HG03521 (cell line): Measurements from ENCODE around the gene CD82.
"Not testable (repeated sequence)": the region's sequence is repeated elsewhere in the genome, so short reads cannot be mapped to it uniquely, and the experiment has no call there.

Experiments used
- ATAC-seq: cut with Tn5 transposase; IDR thresholded peaks from one replicate; pipeline ENCODE4 v1.9.1; 2021; ENCODE audit warnings: mild to moderate bottlenecking, moderate library complexity; ENCODE audit not compliant: unreplicated experiment

The CD82 gene

GRCh38 chr11:44533921-44534711, 31.3 kb upstream of the CD82 start:
- no peak for ATAC-seq

GRCh38 chr11:44535191-44535980, 30.1 kb upstream of the CD82 start:
- no peak for ATAC-seq

DNA sequence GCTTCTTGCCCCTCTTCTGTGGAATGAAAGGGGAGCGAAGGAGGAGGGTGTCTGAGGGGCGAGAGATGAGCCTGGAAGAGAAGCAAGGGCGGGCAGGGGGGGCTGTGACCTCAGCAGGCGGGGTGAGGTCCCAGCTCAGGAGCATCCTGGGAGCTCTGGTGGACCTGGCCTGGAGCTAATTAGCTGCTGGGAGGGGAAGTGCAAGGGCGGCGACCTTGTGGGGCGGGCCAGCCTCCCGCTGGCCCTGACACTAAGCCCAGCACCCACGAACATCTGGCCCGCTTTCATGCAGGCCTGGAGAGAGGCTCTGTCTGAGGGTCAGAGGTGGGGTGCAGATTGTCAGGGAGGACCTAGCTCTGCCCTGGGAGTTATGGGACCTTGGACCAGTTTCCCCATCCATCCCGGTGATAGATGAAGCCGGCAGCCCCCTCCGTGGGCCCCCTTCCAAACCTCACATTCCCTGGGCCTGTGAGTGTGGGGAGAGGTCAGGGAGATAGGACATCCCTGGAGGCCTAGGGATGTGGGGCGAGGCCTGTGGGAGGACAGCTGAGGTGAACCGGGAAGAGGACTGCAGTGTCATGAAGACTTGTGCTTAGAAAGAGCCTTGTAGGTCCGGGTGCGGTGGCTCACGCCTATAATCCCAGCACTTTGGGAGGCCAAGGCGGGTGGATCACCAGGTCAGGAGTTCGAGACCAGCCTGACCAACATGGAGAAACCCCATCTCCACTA, 28.5 kb upstream of the CD82 start:
- no peak for ATAC-seq

- no peak for ATAC-seq
These were observed 27.8 kb upstream of the CD82 start for GRCh38 chr11:44537679-44538078.

DNA sequence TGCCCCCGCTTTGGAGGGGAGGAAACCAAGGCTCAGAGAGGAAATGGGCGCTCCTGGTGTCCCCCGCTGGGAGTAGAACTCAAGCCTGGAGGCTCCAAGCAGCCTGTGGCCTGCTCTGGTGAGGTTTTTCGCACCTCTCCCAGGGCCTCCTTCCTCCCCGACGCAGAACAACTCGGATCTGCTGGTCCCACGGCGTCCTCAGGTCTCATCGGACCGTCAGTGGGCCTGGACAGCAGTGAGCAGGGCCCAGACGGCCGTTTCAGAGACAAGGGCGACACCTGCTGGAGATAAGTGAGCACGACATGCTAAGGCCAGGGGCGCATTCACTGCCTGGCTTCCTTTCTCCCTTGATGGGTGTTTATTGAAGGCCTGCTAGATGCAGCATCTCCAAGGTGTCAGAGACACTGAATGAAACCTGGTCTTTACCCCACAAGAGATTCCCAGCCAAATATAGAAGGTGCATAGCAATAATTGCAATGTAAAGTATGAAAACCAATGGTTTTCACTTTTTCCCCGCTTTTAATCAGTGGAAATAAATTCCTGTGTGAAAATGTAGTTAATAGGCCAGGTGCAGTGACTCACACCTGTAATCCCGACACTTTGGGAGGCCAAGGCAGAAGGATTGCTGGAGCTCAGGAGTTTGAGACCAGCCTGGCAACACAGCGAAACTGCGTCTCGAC, 26.9 kb upstream of the CD82 start:
- peak; percentile 59 for ATAC-seq

DNA sequence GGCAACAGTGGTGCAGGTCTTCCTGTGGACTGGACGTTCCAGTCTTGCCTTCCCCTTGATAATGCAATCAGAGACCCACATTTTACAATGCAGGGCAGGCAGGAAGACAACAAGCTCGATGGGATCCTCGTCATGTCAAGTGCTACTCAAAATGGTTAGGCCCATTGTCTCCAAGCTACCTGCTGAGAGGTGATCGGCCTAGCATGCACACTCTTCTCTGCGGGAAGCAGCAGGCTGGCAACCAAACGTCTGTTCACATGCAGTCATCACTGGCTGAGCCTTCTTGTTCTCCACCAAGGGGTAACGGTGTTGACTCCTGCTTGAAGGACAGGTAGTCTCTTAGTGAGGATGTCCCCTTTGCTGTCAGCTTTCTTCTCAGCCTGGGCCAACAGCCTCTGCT, 25.5 kb upstream of the CD82 start:
- ATAC-seq: no peak

GRCh38 chr11:44540667-44541066, 24.8 kb upstream of the CD82 start:
- ATAC-seq: no peak

GRCh38 chr11:44542372-44542771, 23.1 kb upstream of the CD82 start:
- no peak for ATAC-seq

GRCh38 chr11:44546984-44547383, 18.5 kb upstream of the CD82 start:
- not testable (repeated sequence) for ATAC-seq

- not testable (repeated sequence) for ATAC-seq
These were observed 17.9 kb upstream of the CD82 start for GRCh38 chr11:44547534-44547933.

GRCh38 chr11:44548032-44548695, 17.3 kb upstream of the CD82 start:
- ATAC-seq: no peak

- ATAC-seq: not testable (repeated sequence)
These were observed 16.3 kb upstream of the CD82 start for GRCh38 chr11:44548961-44549749.

- ATAC-seq: no peak
These were observed 15.3 kb upstream of the CD82 start for GRCh38 chr11:44550123-44550522.

DNA sequence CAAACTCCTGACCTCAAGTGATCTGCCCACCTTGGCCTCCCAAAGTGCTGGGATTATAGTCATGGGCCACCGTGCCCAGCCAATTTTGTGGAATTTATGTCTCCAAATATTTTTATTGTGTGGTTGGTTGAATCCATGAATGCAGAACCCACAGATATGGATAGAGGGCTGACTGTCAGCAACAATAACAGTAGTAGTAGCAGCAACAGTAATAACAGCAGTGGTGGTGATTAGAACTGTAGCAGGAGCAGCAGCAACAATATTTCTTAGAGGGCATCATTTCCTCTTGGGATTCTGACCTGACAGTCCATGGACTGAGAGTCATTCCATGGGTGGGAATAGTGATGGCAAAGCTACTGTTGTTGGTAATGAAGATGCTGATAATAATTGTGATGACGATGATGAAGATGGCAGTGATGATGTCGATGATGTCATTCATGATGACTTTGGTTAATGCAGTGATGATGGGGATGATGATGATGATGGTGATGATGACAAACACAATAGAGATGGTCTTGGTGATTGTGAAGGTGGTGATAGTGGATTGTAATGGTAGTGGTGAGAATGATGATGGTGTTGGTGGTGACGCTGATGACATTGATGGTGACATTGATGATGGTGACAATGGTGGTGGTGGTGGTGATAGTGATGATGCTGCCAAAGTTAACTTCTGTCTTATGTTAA, 13.9 kb upstream of the CD82 start:
- ATAC-seq: no peak

DNA sequence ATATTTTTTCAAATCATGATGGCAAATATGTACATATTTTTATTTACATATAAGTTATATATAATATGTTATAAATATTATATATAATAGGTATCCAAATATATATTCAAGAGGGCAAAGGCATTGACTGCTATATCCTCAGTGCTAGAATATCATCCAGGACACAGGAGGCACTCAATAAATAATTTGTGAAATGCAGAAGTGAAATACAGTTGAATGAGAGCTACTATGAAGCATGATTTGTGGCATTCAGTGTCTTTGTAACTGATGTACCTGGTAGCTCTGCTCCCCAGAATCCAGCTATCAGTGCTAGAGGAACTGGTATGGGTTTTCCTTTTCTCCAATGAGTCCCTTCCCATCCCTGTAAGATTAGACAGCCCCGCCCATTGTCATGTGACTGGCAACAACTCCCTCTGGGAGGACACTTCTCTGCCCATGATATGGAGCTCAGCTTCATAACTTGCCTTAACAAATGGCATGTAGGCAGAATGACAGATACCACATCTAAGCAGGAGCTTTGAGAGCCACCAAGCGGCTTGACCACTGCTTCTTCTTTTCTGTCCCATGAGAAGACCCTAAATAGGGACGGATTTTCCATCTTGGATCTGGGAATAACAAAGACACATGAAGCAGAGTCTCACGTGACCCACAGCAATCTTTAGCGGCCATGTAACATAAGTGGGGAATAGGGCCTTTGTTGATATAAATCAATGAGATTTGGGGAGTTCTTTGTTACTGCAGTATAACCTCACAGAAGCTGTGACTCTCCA, 10.2 kb upstream of the CD82 start:
- ATAC-seq: no peak

DNA sequence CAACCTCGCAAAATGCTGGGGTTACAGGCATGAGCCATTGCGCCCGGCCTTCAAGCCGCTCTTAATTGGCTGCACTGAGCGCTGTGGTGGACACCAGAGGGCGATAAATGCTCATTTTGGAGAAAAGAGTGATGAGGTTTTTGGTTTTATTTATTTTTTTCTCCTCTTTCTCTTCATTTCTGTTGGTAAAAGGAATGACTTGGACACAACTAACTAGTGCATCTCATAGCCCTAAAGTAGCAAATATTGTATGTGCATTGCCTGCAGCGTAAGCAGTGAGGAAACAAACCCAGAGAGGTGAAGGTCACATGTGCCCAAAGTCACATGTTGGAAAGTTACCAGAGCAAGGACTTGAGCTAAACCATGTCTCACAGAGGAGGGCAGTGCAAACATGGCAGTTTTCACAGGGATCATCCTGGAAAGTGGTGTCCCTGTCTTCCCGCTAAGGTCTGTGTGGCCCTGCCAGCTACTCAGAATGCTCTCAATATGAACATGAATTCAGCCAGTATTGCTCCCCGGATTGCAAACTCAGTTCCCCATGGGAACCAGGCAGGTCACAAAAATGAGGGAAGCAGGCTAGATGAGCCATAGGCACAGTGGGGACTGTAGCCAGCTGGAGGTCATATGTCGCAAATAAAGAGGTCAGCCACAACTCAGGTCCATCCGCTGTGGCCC, 8.6 kb upstream of the CD82 start:
- ATAC-seq: peak; percentile 43

GRCh38 chr11:44557464-44557863, 8.0 kb upstream of the CD82 start:
- no peak for ATAC-seq
